OCI-LY1 (cell line): ENCODE data around the gene CBR1.

Experiments
- H2AFZ ChIP-seq: fragments of 200-600 bp; sonication (generic), shearing (Covaris generic); 2 replicates; pipeline ENCODE4 v1.6.0; 2014; ENCODE audit warnings: antibody characterized with exemption, mild to moderate bottlenecking, low read length
- H3F3A ChIP-seq: fragments of 200-600 bp; sonication (generic), shearing (Covaris generic); 2 replicates; pipeline ENCODE4 v1.6.0; 2014; ENCODE audit warnings: mild to moderate bottlenecking, antibody characterized with exemption, low read length, moderate library complexity; ENCODE audit not compliant: insufficient read depth
- H3K27ac ChIP-seq: fragments of 200-600 bp; sonication (generic); 2 replicates; pipeline ENCODE4 v1.5.1; 2014; ENCODE audit warnings: low read length, mixed run types, mild to moderate bottlenecking, low read depth; ENCODE audit not compliant: poor library complexity, severe bottlenecking
- H3K27me3 ChIP-seq: fragments of 200-600 bp; sonication (generic); 2 replicates; pipeline ENCODE4 v1.6.0; 2014; ENCODE audit warnings: antibody characterized with exemption, mild to moderate bottlenecking, low read length, moderate library complexity; ENCODE audit not compliant: insufficient read depth
- H3K36me3 ChIP-seq: fragments of 200-600 bp; sonication (generic); 2 replicates; pipeline ENCODE4 v1.6.1; 2014; ENCODE audit warnings: mild to moderate bottlenecking, antibody characterized with exemption, low read length, moderate library complexity, mixed read lengths; ENCODE audit not compliant: insufficient read depth
- H3K4me1 ChIP-seq: fragments of 200-600 bp; sonication (generic); 2 replicates; pipeline ENCODE4 v1.5.1; 2014; ENCODE audit warnings: mild to moderate bottlenecking, low read length, moderate library complexity; ENCODE audit not compliant: insufficient read depth, severe bottlenecking
- H3K4me2 ChIP-seq: fragments of 200-600 bp; sonication (generic), shearing (Covaris generic); 2 replicates; pipeline ENCODE4 v1.6.1; 2014; ENCODE audit warnings: low read length
- H3K4me3 ChIP-seq: fragments of 200-600 bp; sonication (generic); 2 replicates; pipeline ENCODE4 v1.5.1; 2014; ENCODE audit warnings: low read length, low read depth, mild to moderate bottlenecking, mixed read lengths; ENCODE audit not compliant: poor library complexity, severe bottlenecking
- H3K79me2 ChIP-seq: fragments of 200-600 bp; shearing (Covaris generic); 2 replicates; pipeline ENCODE4 v1.6.1; 2016; ENCODE audit warnings: mixed run types, low read length, mixed read lengths; ENCODE audit not compliant: insufficient read depth
- H3K9ac ChIP-seq: fragments of 200-600 bp; sonication (generic), shearing (Covaris generic); 2 replicates; pipeline ENCODE4 v1.6.1; 2014; ENCODE audit warnings: mild to moderate bottlenecking, low read length, mixed read lengths
- H3K9me2 ChIP-seq: fragments of 200-600 bp; sonication (generic), shearing (Covaris generic); 2 replicates; pipeline ENCODE4 v1.6.1; 2014; ENCODE audit warnings: low read depth, mild to moderate bottlenecking, low read length, mixed read lengths
- H3K9me3 ChIP-seq: fragments of 200-600 bp; shearing (Covaris generic); 2 replicates; pipeline ENCODE4 v1.6.1; 2014; ENCODE audit warnings: low read length, mixed read lengths
- H4K20me1 ChIP-seq: fragments of 200-600 bp; sonication (generic), shearing (Covaris generic); 2 replicates; pipeline ENCODE4 v1.6.0; 2016; ENCODE audit warnings: mild to moderate bottlenecking, low read length; ENCODE audit not compliant: insufficient read depth
- CTCF ChIP-seq: fragments of 200-600 bp; sonication (generic), shearing (Covaris generic); IDR thresholded peaks from 2 replicates; pipeline ENCODE4 v1.5.1; 2017; ENCODE audit warnings: mild to moderate bottlenecking, antibody characterized with exemption, low read length, moderate library complexity, mixed read lengths
- EZH2 ChIP-seq: fragments of 200-600 bp; sonication (generic), shearing (Covaris generic); IDR thresholded peaks from 2 replicates; pipeline ENCODE4 v1.8.0; 2017; ENCODE audit warnings: borderline replicate concordance, mixed run types, mild to moderate bottlenecking, antibody characterized with exemption, low read length, moderate library complexity, mixed read lengths

CBR1 gene

GRCh38 chr21:36061445-36061844 is 8.4 kb upstream of the CBR1 start:
- peaks cover 23% of the 10 kb centered on the region for H3K36me3 ChIP-seq
- no peak overlapping the region for H3K4me3 ChIP-seq
- H3K9me2 ChIP-seq: no peaks in the 10 kb centered on the region
- peaks cover 15% of the 10 kb centered on the region for H3K4me1 ChIP-seq
- H3K4me2 ChIP-seq: no peak overlapping the region
- TF ChIP-seq EZH2 (no peak), CTCF (no peak)
- no peak overlapping the region for H3K27ac ChIP-seq
- no peaks in the 10 kb centered on the region for H3K9me3 ChIP-seq
- no peaks in the 10 kb centered on the region for H3K79me2 ChIP-seq
- no peak overlapping the region; the same call in 1 of the 2 replicates for H2AFZ ChIP-seq
- no peaks in the 10 kb centered on the region for H4K20me1 ChIP-seq
- H3F3A ChIP-seq: no peaks in the 10 kb centered on the region
- H3K9ac ChIP-seq: no peak overlapping the region
- no peaks in the 10 kb centered on the region for H3K27me3 ChIP-seq

GRCh38 chr21:36063375-36064084 is 6.3 kb upstream of the CBR1 start:
- Histone ChIP-seq H3K4me1 (peaks cover 13% of the 10 kb centered on the region), H3K4me2 (no peak overlapping the region), H3K4me3 (no peak overlapping the region), H2AFZ (no peak overlapping the region), H3K27me3 (no peaks in the 10 kb centered on the region), H3F3A (no peaks in the 10 kb centered on the region), H3K9me3 (0 out of 2 replicates have a peak, but pooled peaks cover 2% of the 10 kb centered on the region), H4K20me1 (no peaks in the 10 kb centered on the region), H3K9me2 (no peaks in the 10 kb centered on the region), H3K9ac (no peak overlapping the region), H3K36me3 (peaks cover 2% of the 10 kb centered on the region; the same call in 1 of the 2 replicates), H3K27ac (no peak overlapping the region), H3K79me2 (no peaks in the 10 kb centered on the region)
- TF ChIP-seq CTCF (no peak), EZH2 (no peak)

GRCh38 chr21:36064085-36064460 is 5.8 kb upstream of the CBR1 start:
- H3K4me2 ChIP-seq: no peak overlapping the region
- no peaks in the 10 kb centered on the region for H3F3A ChIP-seq
- H3K27ac ChIP-seq: no peak overlapping the region
- peaks cover 3% of the 10 kb centered on the region; the same call in 1 of the 2 replicates for H3K36me3 ChIP-seq
- H3K4me1 ChIP-seq: peaks cover 7% of the 10 kb centered on the region
- H3K9me3 ChIP-seq: peaks cover 5% of the 10 kb centered on the region
- no peaks in the 10 kb centered on the region for H3K79me2 ChIP-seq
- no peaks in the 10 kb centered on the region for H3K27me3 ChIP-seq
- no peaks in the 10 kb centered on the region for H3K9me2 ChIP-seq
- no peaks in the 10 kb centered on the region for H4K20me1 ChIP-seq
- TF ChIP-seq CTCF (no peak), EZH2 (no peak)
- H2AFZ ChIP-seq: no peak overlapping the region
- no peak overlapping the region for H3K9ac ChIP-seq
- no peak overlapping the region for H3K4me3 ChIP-seq
